ENCODE measurements around the gene LRTM2. TPM values are rescaled to one million over a fixed set of nuclear protein-coding genes. Genes with fewer than 3 reads are reported as not detected.

The LRTM2 gene
- total and polyA plus RNA-seq, 2 donors: 0.05 to 0.11 TPM

DNA sequence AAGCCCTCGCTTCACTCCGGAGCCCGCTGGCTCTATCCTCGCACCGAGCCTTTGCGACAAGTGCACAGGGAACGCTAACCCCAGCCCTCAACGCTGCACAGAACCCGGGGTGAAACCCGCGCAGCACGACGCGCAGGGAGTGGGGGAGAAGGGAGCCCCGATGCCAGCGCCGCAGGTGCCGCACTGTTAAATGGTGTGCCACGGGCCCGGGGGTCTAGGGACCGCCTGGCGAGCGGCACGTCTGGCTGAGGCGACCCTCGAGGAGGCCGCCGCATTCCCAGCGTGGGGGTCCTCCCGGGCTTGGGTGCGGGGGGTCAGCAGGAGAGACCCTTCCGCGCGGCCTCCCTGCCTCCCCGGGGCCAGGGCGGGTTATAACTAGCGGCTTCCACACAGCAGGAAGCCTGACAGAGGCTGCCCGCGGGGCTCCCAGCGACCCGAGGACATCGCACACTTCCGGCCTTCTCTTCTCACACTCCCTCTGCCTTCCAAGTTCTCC lies 23.8 kb upstream of the LRTM2 start:
- Histone ChIP-seq H3K9me3 (ENCODE audit: control insufficient read depth in 2 of 2, insufficient read depth in 1 of 2, low read length in 1 of 2) (no peaks in the 10 kb centered on the region), H3K4me3 (ENCODE audit: low read length in 2 of 2) (peak overlapping the region; percentile 78 to 81), H3K36me3 (ENCODE audit: control insufficient read depth in 2 of 2, insufficient read depth in 2 of 2, low read length in 1 of 2) (no peaks in the 10 kb centered on the region), H3K27ac (ENCODE audit: low read depth in 1 of 2, low read length in 1 of 2) (peak overlapping the region; percentile 85 to 86), H3K27me3 (ENCODE audit: control insufficient read depth in 2 of 2, insufficient read depth in 1 of 2, low read length in 1 of 2) (peaks cover 0 to 4% of the 10 kb centered on the region in 2 donors), H3K4me1 (ENCODE audit: control insufficient read depth in 2 of 2, insufficient read depth in 2 of 2, low read length in 2 of 2) (peaks cover 6 to 31% of the 10 kb centered on the region in 2 donors)
- peak in 7 of 9 donors; percentile 41 to 83 (median 55) for DNase-seq (ENCODE audit: low read depth in 6 of 9, low spot score in 9 of 9)
- 1% methylated on average over 43 of the region's 43 CpGs for WGBS

DNA sequence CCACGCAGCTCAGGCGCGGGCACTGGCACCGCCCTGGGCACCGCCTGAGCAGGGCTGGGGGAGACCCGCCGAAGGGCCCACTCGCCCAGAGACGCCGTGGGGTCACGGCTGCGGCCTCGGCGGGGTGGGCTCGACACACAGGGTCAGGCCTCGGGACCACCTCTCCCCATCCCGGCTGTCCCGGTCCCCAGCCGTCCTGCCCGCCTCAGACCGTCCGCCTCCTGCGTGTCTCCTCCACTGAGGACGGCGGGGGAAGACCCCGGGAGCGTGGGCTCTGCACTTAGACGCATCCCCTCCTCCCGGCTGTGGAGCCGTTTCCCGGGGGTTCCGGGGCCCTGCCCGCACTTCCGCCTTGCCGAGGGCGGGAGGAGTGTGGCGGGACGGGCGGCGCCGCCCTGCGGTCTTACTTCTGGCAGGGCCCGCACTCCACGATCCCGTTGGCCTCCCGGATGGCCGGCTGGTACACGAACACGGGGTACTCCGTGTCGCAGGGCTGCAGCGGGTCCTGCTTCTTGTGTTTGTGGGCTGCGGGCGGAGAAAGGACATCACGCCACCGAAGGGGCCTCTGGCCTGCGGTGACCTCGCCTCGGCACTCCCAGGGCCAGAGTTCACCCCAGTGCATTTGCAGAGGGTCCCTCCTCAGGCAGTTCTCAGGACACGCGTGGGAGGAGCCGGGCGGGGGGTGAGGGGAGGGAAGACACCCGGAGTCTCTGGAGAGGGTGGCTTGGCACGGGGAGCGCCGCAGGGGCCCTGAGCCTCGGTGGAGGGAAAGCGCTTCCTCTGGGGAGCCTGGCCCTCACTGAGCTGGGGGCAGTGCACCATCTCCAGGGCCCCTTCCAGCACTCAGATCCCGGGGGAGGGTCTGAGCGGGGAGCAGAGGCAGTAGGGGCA lies 23.1 kb upstream of the LRTM2 start:
- 24% methylated on average over 71 of the region's 71 CpGs for WGBS
- Histone ChIP-seq H3K27ac (ENCODE audit: low read depth in 1 of 2, low read length in 1 of 2) (peak overlapping the region; percentile 85 to 86), H3K4me1 (ENCODE audit: control insufficient read depth in 2 of 2, insufficient read depth in 2 of 2, low read length in 2 of 2) (peaks cover 4 to 24% of the 10 kb centered on the region in 2 donors), H3K4me3 (ENCODE audit: low read length in 2 of 2) (peak overlapping the region; percentile 78 to 81), H3K36me3 (ENCODE audit: control insufficient read depth in 2 of 2, insufficient read depth in 2 of 2, low read length in 1 of 2) (no peaks in the 10 kb centered on the region), H3K27me3 (ENCODE audit: control insufficient read depth in 2 of 2, insufficient read depth in 1 of 2, low read length in 1 of 2) (peaks cover 0 to 4% of the 10 kb centered on the region in 2 donors), H3K9me3 (ENCODE audit: control insufficient read depth in 2 of 2, insufficient read depth in 1 of 2, low read length in 1 of 2) (no peaks in the 10 kb centered on the region)
- peak in 7 of 9 donors; percentile 36 to 79 (median 50) for DNase-seq (ENCODE audit: low read depth in 6 of 9, low spot score in 9 of 9)

DNA sequence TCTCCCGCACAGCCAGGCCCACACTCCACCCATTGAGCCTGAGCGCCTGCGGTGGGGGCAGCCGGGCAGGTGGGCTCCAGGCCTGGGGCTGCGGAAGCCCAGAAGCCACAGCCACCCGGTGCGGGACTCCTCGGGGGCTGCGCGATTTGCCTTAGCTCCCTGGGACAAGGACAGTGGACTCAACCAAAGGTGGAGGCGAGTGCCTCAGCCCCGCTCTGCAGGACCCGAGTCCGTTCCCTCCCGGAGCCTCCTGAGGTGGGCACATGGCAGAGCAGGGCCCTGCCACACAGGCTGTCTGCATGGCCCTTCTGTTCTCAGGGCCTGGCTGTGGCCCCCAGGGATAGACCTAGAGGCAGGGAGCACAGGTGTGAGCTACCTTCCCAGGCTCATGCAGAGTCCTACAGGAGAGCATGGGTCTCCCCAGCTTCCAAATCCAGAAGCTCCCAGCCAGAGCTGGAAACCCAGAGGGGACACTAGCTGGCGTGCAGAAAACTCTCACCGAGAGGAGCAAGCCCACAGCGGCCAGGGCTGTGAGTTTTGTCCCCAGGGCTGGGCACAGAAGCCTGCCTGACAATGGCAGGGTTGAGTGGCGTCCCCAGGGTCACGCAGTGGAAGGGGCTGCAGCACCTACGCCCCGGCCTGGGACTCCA lies 22.2 kb upstream of the LRTM2 start:
- H3K36me3 ChIP-seq (ENCODE audit: control insufficient read depth in 2 of 2, insufficient read depth in 2 of 2, low read length in 1 of 2): no peaks in the 10 kb centered on the region
- no peak for DNase-seq (ENCODE audit: low read depth in 6 of 9, low spot score in 9 of 9)

GRCh38 chr12:1798641-1799020 lies 21.7 kb upstream of the LRTM2 start:
- Histone ChIP-seq H3K4me1 (ENCODE audit: control insufficient read depth in 2 of 2, insufficient read depth in 2 of 2, low read length in 2 of 2) (peaks cover 4 to 23% of the 10 kb centered on the region in 2 donors), H3K36me3 (ENCODE audit: control insufficient read depth in 2 of 2, insufficient read depth in 2 of 2, low read length in 1 of 2) (no peaks in the 10 kb centered on the region), H3K4me3 (ENCODE audit: low read length in 2 of 2) (no peak overlapping the region), H3K9me3 (ENCODE audit: control insufficient read depth in 2 of 2, insufficient read depth in 1 of 2, low read length in 1 of 2) (no peaks in the 10 kb centered on the region), H3K27ac (ENCODE audit: low read depth in 1 of 2, low read length in 1 of 2) (no peak overlapping the region), H3K27me3 (ENCODE audit: control insufficient read depth in 2 of 2, insufficient read depth in 1 of 2, low read length in 1 of 2) (peaks cover 0 to 4% of the 10 kb centered on the region in 2 donors)
- DNase-seq (ENCODE audit: low read depth in 6 of 9, low spot score in 9 of 9): no peak
- 95% methylated on average over 6 of the region's 6 CpGs for WGBS

More for the DNA sequence above, 22.2 kb upstream of the LRTM2 start:
- no peaks in the 10 kb centered on the region for H3K9me3 ChIP-seq (ENCODE audit: control insufficient read depth in 2 of 2, insufficient read depth in 1 of 2, low read length in 1 of 2)
- H3K27me3 ChIP-seq (ENCODE audit: control insufficient read depth in 2 of 2, insufficient read depth in 1 of 2, low read length in 1 of 2): peaks cover 0 to 4% of the 10 kb centered on the region in 2 donors
- H3K4me1 ChIP-seq (ENCODE audit: control insufficient read depth in 2 of 2, insufficient read depth in 2 of 2, low read length in 2 of 2): peaks cover 4 to 23% of the 10 kb centered on the region in 2 donors
- 95% methylated on average over 22 of the region's 22 CpGs for WGBS
- no peak overlapping the region for H3K4me3 ChIP-seq (ENCODE audit: low read length in 2 of 2)
- H3K27ac ChIP-seq (ENCODE audit: low read depth in 1 of 2, low read length in 1 of 2): no peak overlapping the region

- WGBS: 93% methylated on average over 21 of the region's 21 CpGs
Observed at GRCh38 chr12:1799051-1799881, 21.1 kb upstream of the LRTM2 start.

GRCh38 chr12:1799882-1800400 lies 20.4 kb upstream of the LRTM2 start:
- 95% methylated on average over 12 of the region's 12 CpGs for WGBS
- Histone ChIP-seq H3K27me3 (ENCODE audit: control insufficient read depth in 2 of 2, insufficient read depth in 1 of 2, low read length in 1 of 2) (peaks cover 0 to 4% of the 10 kb centered on the region in 2 donors), H3K36me3 (ENCODE audit: control insufficient read depth in 2 of 2, insufficient read depth in 2 of 2, low read length in 1 of 2) (no peaks in the 10 kb centered on the region), H3K4me3 (ENCODE audit: low read length in 2 of 2) (no peak overlapping the region), H3K27ac (ENCODE audit: low read depth in 1 of 2, low read length in 1 of 2) (no peak overlapping the region), H3K9me3 (ENCODE audit: control insufficient read depth in 2 of 2, insufficient read depth in 1 of 2, low read length in 1 of 2) (peaks cover 0 to 7% of the 10 kb centered on the region in 2 donors), H3K4me1 (ENCODE audit: control insufficient read depth in 2 of 2, insufficient read depth in 2 of 2, low read length in 2 of 2) (peaks cover 4 to 27% of the 10 kb centered on the region in 2 donors)
- no peak for DNase-seq (ENCODE audit: low read depth in 6 of 9, low spot score in 9 of 9)

More at GRCh38 chr12:1799051-1799881, 21.1 kb upstream of the LRTM2 start:
- Histone ChIP-seq H3K4me3 (ENCODE audit: low read length in 2 of 2) (no peak overlapping the region), H3K36me3 (ENCODE audit: control insufficient read depth in 2 of 2, insufficient read depth in 2 of 2, low read length in 1 of 2) (no peaks in the 10 kb centered on the region), H3K27ac (ENCODE audit: low read depth in 1 of 2, low read length in 1 of 2) (no peak overlapping the region), H3K9me3 (ENCODE audit: control insufficient read depth in 2 of 2, insufficient read depth in 1 of 2, low read length in 1 of 2) (peaks cover 0 to 6% of the 10 kb centered on the region in 2 donors), H3K27me3 (ENCODE audit: control insufficient read depth in 2 of 2, insufficient read depth in 1 of 2, low read length in 1 of 2) (peaks cover 0 to 4% of the 10 kb centered on the region in 2 donors), H3K4me1 (ENCODE audit: control insufficient read depth in 2 of 2, insufficient read depth in 2 of 2, low read length in 2 of 2) (peaks cover 4 to 23% of the 10 kb centered on the region in 2 donors)
- no peak for DNase-seq (ENCODE audit: low read depth in 6 of 9, low spot score in 9 of 9)

DNA sequence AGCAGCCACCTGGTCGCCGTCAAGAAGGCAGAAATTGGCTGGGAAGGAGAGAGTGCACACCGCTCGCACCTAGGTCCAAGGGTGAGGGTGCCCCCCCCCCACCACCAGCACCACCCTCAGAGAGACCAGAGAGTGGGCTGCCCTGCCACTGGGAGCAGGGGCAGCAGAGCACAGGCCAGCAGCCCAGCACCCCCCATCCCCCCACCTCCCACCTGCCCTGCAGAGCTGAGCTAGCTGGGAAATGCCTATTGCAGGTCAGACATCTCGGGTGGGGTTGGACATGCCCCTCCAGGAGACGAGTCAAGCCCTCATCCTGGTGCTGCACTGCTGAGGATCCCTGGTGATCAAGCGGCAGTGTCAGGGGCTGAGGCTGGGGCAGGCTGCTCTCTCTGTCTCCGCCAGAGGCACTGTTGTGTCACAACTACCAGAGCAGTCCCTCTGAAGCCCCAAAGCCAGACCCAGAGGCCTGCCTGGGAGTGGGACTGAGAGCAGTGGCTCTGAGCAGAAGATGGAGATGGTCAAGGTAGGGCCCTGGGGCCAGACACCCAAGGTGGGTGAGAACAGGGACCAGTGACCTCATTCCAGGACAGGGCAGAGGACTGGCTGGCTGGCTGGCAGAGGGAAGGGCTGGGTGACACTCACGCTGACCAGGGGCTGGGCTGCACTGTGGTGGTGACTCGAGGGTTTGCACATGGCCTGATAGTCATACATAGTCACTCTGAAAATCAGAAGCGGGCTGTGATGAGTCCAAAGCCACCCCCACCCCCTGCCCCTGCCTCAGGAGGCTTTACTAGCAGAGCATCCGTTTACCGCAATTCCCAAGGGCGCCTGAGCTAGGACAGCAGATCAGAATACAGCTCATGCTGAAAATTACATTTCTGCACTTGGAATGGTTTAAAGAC lies 19.7 kb upstream of the LRTM2 start:
- H3K27ac ChIP-seq (ENCODE audit: low read depth in 1 of 2, low read length in 1 of 2): no peak overlapping the region

More for the DNA sequence above, 19.7 kb upstream of the LRTM2 start:
- Histone ChIP-seq H3K27me3 (ENCODE audit: control insufficient read depth in 2 of 2, insufficient read depth in 1 of 2, low read length in 1 of 2) (no peaks in the 10 kb centered on the region), H3K36me3 (ENCODE audit: control insufficient read depth in 2 of 2, insufficient read depth in 2 of 2, low read length in 1 of 2) (no peaks in the 10 kb centered on the region), H3K4me3 (ENCODE audit: low read length in 2 of 2) (no peak overlapping the region), H3K4me1 (ENCODE audit: control insufficient read depth in 2 of 2, insufficient read depth in 2 of 2, low read length in 2 of 2) (peaks cover 3 to 23% of the 10 kb centered on the region in 2 donors), H3K9me3 (ENCODE audit: control insufficient read depth in 2 of 2, insufficient read depth in 1 of 2, low read length in 1 of 2) (peaks cover 0 to 7% of the 10 kb centered on the region in 2 donors)
- whole genome bisulfite sequencing: 91% methylated on average over 14 of the region's 14 CpGs
- DNase-seq (ENCODE audit: low read depth in 6 of 9, low spot score in 9 of 9): peak in 1 of 9 donors; percentile 32
